ENCODE results near the gene PDIK1L. TPM values are rescaled to one million over a fixed set of nuclear protein-coding genes. Genes with fewer than 3 reads are reported as not detected.

The PDIK1L gene
- polyA plus RNA-seq, 1 donor from 2014 or later = 44.9 TPM

GRCh38 chr1:26112407-26112775, 767 bp downstream of the PDIK1L start:
- peak overlapping the region; percentile 51 for H2AFZ ChIP-seq (ENCODE audit: low read depth, low read length)
- no peaks in the 10 kb centered on the region for H3K36me3 ChIP-seq (ENCODE audit: insufficient read depth, low read length)
- no peaks in the 10 kb centered on the region for H3K9me2 ChIP-seq (ENCODE audit: insufficient read depth, low read length)
- peak overlapping the region; percentile 92 for H3K9ac ChIP-seq (ENCODE audit: low read length)
- peak overlapping the region; percentile 91 for H3K4me2 ChIP-seq (ENCODE audit: low read length)
- H3F3A ChIP-seq (ENCODE audit: insufficient read depth, low read length, poor library complexity, severe bottlenecking) = peaks cover 4% of the 10 kb centered on the region
- H3K27me3 ChIP-seq (ENCODE audit: insufficient read depth, low read depth, low read length) = no peaks in the 10 kb centered on the region
- no peaks in the 10 kb centered on the region for H4K20me1 ChIP-seq (ENCODE audit: insufficient read depth)
- no peaks in the 10 kb centered on the region for H3K9me3 ChIP-seq (ENCODE audit: low read length)
- TF ChIP-seq CTCF (IDR thresholded peaks at IDR 0.05; ENCODE audit: poor library complexity, severe bottlenecking) (no peak), TAF1 (IDR thresholded peaks at IDR 0.05; ENCODE audit: low read depth) (no peak), REST (IDR thresholded peaks at IDR 0.05; ENCODE audit: borderline replicate concordance) (no peak), POLR2AphosphoS5 (IDR thresholded peaks at IDR 0.05) (no peak), RAD21 (conservative IDR thresholded peaks at IDR 0.05) (no peak), SMC3 (conservative IDR thresholded peaks at IDR 0.05; ENCODE audit: poor library complexity) (no peak), MXI1 (conservative IDR thresholded peaks at IDR 0.05; ENCODE audit: poor library complexity, severe bottlenecking) (no peak), EZH2 (IDR thresholded peaks at IDR 0.05; ENCODE audit: borderline replicate concordance, insufficient read depth, low read length, poor library complexity, severe bottlenecking) (no peak), EP300 (conservative IDR thresholded peaks at IDR 0.05; ENCODE audit: poor library complexity, severe bottlenecking) (no peak)
- peak overlapping the region; percentile 99 for H3K4me3 ChIP-seq (ENCODE audit: low read length)
- H3K79me2 ChIP-seq (replicated peaks; ENCODE audit: insufficient read depth, low read length) = peaks cover 11% of the 10 kb centered on the region
- peak overlapping the region; percentile 88 for H3K27ac ChIP-seq (ENCODE audit: low read length)

GRCh38 chr1:26114165-26114927, 2.7 kb downstream of the PDIK1L start:
- H3K4me2 ChIP-seq (ENCODE audit: low read length) = no peak overlapping the region
- H3K9ac ChIP-seq (ENCODE audit: low read length) = no peak overlapping the region
- H3K9me2 ChIP-seq (ENCODE audit: insufficient read depth, low read length) = no peaks in the 10 kb centered on the region
- TF ChIP-seq MXI1 (conservative IDR thresholded peaks at IDR 0.05; ENCODE audit: poor library complexity, severe bottlenecking) (no peak), EP300 (conservative IDR thresholded peaks at IDR 0.05; ENCODE audit: poor library complexity, severe bottlenecking) (no peak), TAF1 (IDR thresholded peaks at IDR 0.05; ENCODE audit: low read depth) (no peak), EZH2 (IDR thresholded peaks at IDR 0.05; ENCODE audit: borderline replicate concordance, insufficient read depth, low read length, poor library complexity, severe bottlenecking) (no peak), REST (IDR thresholded peaks at IDR 0.05; ENCODE audit: borderline replicate concordance) (no peak), SMC3 (conservative IDR thresholded peaks at IDR 0.05; ENCODE audit: poor library complexity) (no peak), POLR2AphosphoS5 (IDR thresholded peaks at IDR 0.05) (no peak), RAD21 (conservative IDR thresholded peaks at IDR 0.05) (no peak), CTCF (IDR thresholded peaks at IDR 0.05; ENCODE audit: poor library complexity, severe bottlenecking) (no peak)
- H3K79me2 ChIP-seq (replicated peaks; ENCODE audit: insufficient read depth, low read length) = peaks cover 11% of the 10 kb centered on the region
- no peaks in the 10 kb centered on the region for H3K36me3 ChIP-seq (ENCODE audit: insufficient read depth, low read length)
- H3K27ac ChIP-seq (ENCODE audit: low read length) = no peak overlapping the region
- H2AFZ ChIP-seq (ENCODE audit: low read depth, low read length) = no peak overlapping the region
- H4K20me1 ChIP-seq (ENCODE audit: insufficient read depth) = no peaks in the 10 kb centered on the region
- H3F3A ChIP-seq (ENCODE audit: insufficient read depth, low read length, poor library complexity, severe bottlenecking) = peaks cover 4% of the 10 kb centered on the region
- no peaks in the 10 kb centered on the region for H3K9me3 ChIP-seq (ENCODE audit: low read length)
- no peak overlapping the region for H3K4me3 ChIP-seq (ENCODE audit: low read length)
- no peaks in the 10 kb centered on the region for H3K27me3 ChIP-seq (ENCODE audit: insufficient read depth, low read depth, low read length)
